Stimulated activated CD8-positive, alpha-beta memory T cell treated with anti-CD3 and anti-CD28 coated beads, Interleukin-2, amount 100 ng/mL, for 1 hour (primary cell): ENCODE data around the gene B3GALT5.
"Not testable (repeated sequence)": the region's sequence is repeated elsewhere in the genome, so short reads cannot be mapped to it uniquely, and the experiment has no call there.

Experiments used
- DNase-seq, 2 donors: peaks; one replicate each; pipeline ENCODE4 v3.0.0-alpha.2; 2020; ENCODE audit warnings: low read depth in 2 of 2

Gene B3GALT5

GRCh38 chr21:39612233-39613040 is at the start of gene B3GALT5:
B3GALT5 (plus strand) TSS chr21:39612940; CDS start chr21:39660560, 47,620 bp downstream.
- DNase-seq: no peak

GRCh38 chr21:39564200-39564599 is 48.5 kb upstream of the B3GALT5 start:
- DNase-seq: no peak

- DNase-seq: no peak
Measured at GRCh38 chr21:39567180-39567972, 45.4 kb upstream of the B3GALT5 start.

- no peak for DNase-seq
Measured at GRCh38 chr21:39568361-39568760, 44.4 kb upstream of the B3GALT5 start.

GRCh38 chr21:39575775-39576174 is 37.0 kb upstream of the B3GALT5 start:
- DNase-seq: no peak

- DNase-seq: no peak
Measured at GRCh38 chr21:39576518-39577128, 36.1 kb upstream of the B3GALT5 start.

- DNase-seq: no peak
Measured at GRCh38 chr21:39579734-39580332, 32.9 kb upstream of the B3GALT5 start.

GRCh38 chr21:39580744-39581143 is 32.0 kb upstream of the B3GALT5 start:
- no peak for DNase-seq

GRCh38 chr21:39581414-39581813 is 31.3 kb upstream of the B3GALT5 start:
- no peak for DNase-seq

GRCh38 chr21:39582749-39583148 is 30.0 kb upstream of the B3GALT5 start:
- no peak for DNase-seq

GRCh38 chr21:39583586-39583985 is 29.2 kb upstream of the B3GALT5 start:
- DNase-seq: not testable (repeated sequence)

GRCh38 chr21:39587376-39587775 is 25.4 kb upstream of the B3GALT5 start:
- no peak for DNase-seq

- no peak for DNase-seq
Measured at GRCh38 chr21:39588884-39589283, 23.9 kb upstream of the B3GALT5 start.

GRCh38 chr21:39593522-39593921 is 19.2 kb upstream of the B3GALT5 start:
- DNase-seq: no peak

- no peak for DNase-seq
Measured at GRCh38 chr21:39595465-39595864, 17.3 kb upstream of the B3GALT5 start.

- DNase-seq: no peak
Measured at GRCh38 chr21:39597595-39597994, 15.1 kb upstream of the B3GALT5 start.

- no peak for DNase-seq
Measured at GRCh38 chr21:39599191-39599970, 13.4 kb upstream of the B3GALT5 start.

- no peak for DNase-seq
Measured at GRCh38 chr21:39601187-39601928, 11.4 kb upstream of the B3GALT5 start.

- DNase-seq: no peak
Measured at GRCh38 chr21:39602076-39602689, 10.6 kb upstream of the B3GALT5 start.

GRCh38 chr21:39602793-39603192 is 9.9 kb upstream of the B3GALT5 start:
- DNase-seq: no peak
